HTR-8/SVneo (cell line): ENCODE measurements around the gene GFOD1.
A peak's percentile ranks its signal among the peaks of the same experiment; 100 is the strongest.
"Not testable (repeated sequence)": the region's sequence is repeated elsewhere in the genome, so short reads cannot be mapped to it uniquely, and the experiment has no call there.

Experiments used
- DNase-seq: peaks from one replicate; pipeline ENCODE4 v3.0.0; 2011; ENCODE audit warnings: low spot score, mixed read lengths; ENCODE audit not compliant: insufficient read length
- FAIRE-seq: peaks from 2 replicates; lab custom pipeline; 2011; peaks lifted over from hg19 to GRCh38; lab: Jason Lieb, UNC

The GFOD1 gene

GRCh38 chr6:13468839-13469238, 18.6 kb downstream of the GFOD1 start:
- FAIRE-seq: no peak
- no peak for DNase-seq

DNA sequence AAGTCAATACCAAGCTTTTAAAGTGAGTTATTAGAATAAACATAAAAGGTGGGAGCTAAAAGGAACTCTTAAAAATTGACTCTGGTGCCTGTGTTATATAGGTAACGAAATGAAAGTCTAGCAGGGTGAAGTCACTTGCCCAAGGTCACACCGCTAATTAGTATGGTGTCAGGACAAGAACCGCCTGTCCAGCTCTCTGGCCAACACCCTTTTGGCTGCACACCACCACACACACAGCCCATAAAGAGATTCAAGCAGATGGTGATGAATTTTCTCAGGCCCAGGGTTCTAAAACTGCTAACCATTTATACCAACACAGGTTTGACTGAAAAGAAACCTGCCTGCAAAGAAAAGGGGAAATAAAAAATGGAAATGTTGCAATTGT, 20.2 kb downstream of the GFOD1 start:
- FAIRE-seq (no peak), DNase-seq (no peak)

DNA sequence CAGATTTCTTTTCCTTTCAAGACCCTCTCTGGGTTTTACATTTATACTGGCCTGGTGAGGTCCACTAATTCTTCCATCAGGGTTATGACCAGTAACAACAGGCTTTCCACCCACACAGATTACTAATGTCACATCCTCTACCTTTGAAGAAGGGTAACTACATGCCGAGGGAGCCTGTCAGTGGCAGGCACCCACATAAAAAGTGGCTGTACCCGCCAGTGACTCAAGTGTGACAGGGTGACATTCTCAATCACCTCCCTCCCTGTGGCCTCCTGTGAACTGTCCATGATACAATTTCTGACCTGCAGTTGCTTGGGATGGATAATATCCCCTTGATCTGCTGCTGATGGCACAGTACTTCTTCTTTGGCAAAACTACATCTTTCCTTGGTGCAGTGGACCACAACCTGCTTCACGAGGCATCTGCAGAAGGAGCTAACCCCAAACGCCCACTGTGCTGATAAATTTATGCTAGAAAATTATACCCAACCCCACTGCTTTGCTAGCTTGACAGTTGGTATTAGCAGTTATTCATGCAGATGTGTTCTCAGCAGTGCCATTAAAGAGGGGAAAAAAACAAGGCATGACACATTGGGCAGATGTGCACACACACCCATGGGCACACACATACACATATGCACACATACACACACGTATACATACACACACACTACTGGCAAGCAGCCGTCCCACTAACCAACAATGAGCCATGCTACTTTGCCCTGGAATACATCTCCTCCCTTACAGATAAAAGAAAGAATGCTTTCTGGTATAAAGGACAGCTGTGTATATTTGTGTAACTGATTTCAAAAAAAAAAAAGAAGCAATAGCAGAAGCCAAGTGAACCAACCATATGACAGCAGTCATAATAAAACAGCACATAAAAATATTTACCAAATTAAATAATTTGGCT, 20.8 kb downstream of the GFOD1 start:
- FAIRE-seq (no peak), DNase-seq (no peak)

GRCh38 chr6:13465734-13466133, 21.7 kb downstream of the GFOD1 start:
- DNase-seq (no peak), FAIRE-seq (no peak)

DNA sequence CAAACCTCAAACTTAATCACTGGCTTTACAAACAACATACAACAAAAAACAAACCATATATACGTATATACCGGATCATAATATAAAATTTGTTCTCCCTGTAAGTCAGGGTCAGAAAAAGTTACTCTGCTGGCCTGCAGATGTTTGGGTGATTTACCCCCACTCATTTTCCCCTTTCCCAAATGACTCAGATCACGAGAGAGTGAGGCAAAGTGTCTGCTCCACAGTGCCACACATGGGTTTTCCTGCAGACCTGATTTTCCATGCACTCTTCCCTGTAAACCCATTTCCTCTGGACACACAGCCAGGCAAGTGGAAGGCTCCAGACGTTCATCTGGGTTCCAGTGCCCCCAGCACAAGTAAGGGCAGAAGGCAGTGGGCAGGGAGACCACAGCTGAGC, 23.5 kb downstream of the GFOD1 start:
- DNase-seq (no peak), FAIRE-seq (no peak)

DNA sequence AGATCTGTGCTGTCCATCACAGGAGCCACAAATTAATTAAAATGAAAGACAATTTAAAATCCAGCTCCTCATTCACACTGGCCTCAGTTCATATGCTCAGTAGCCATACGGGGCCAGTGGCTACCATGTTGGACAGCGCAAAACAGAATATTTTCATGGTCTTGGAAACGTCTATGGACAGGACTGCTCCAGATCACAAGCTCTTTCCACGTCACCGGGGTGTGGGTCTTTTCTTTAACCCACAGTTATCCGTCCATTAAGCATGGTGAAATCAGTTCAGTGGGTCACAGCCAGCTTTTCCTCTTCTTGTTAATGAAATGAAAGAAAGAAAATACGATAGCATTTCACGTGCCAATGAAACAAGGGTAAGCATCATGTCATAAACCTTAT, 24.1 kb downstream of the GFOD1 start:
- no peak for DNase-seq
- no peak for FAIRE-seq

DNA sequence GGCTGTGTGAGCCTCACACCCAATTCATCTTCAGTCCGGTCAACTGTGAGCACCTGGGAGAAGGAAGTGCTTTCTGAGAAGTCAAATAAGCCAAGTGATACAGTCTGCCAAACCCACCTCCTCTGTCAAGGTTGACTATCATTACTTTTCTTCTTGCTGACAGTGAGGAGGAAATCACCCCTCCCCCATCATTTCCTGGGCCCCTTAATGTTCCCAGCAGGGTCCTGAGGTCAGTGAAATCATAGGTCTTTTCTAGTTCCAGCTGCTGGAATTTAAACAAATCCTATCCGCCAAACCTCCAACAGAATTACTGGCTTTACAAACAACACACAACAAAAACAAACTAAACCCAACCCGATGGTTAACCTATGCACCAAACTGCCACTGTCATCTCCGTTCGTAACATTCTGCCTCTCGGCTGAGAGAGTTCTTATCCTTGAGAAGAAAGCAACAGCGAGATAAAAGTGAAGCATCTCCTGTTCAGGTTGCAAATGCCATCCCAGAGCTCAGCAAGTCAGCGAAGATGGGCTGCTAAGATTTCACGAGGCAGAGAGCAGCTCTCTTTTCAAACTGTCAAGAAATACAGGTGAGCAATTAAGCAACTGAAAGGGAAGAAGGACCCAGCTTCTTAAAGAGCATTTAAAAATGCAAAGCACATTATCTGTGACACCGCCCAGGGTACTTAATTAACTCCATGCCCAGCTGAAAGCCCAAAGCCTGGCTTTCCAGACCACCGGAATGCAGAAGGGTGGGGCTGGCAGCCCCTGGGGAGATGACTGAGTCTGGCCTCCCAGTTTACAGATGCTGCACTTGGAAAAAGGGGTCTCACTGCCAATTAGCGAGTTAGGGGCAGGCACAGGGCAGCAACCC, 24.7 kb downstream of the GFOD1 start:
- FAIRE-seq (no peak), DNase-seq (no peak)

GRCh38 chr6:13461805-13462204, 25.6 kb downstream of the GFOD1 start:
- no peak for DNase-seq
- no peak for FAIRE-seq

DNA sequence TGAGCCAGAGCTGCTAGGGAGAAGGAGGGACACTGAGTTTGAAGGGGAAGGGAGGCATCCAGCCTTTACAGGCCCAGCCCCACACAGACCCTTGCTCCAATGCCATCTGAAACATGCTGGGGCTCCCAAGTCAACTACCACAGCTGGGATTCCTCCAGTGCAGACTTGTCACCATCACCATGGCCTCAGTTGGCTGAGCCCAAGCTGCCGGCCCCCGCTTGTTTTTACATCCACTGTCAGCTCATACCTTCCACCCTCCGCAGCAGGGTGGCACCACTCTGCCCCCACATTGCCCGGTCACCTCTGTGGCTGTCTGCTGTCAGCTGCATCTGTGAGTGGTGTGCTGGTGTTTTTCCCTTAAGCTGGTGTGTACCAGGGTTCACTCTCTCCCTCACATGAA, 26.1 kb downstream of the GFOD1 start:
- no peak for FAIRE-seq
- no peak for DNase-seq

GRCh38 chr6:13460289-13460688, 27.1 kb downstream of the GFOD1 start:
- FAIRE-seq, DNase-seq: not testable (repeated sequence)

GRCh38 chr6:13457577-13457976, 29.8 kb downstream of the GFOD1 start:
- DNase-seq: no peak
- FAIRE-seq: no peak

DNA sequence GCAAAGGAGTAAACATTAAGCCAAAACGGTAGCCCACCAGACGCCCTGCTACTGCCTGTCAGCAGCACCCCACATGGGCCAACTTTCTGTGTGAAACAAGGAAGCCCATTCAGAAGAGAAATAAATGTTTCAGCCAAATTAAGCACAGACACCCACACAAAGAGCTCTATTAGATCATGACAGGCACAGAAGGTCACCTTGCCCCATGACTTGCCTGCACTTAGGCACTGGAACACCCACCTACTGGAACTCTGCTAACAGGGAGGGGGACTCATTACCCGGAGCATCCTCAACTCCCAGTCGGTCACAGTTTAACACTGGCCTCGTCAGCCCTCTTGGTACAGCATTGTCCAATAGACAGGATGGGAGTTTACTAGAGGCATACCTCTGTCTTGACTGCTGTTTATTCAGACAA, 31.8 kb downstream of the GFOD1 start:
- FAIRE-seq (no peak), DNase-seq (no peak)

- FAIRE-seq (peak; percentile 16), DNase-seq (no peak)
These were observed 32.8 kb downstream of the GFOD1 start for GRCh38 chr6:13454286-13455221.

DNA sequence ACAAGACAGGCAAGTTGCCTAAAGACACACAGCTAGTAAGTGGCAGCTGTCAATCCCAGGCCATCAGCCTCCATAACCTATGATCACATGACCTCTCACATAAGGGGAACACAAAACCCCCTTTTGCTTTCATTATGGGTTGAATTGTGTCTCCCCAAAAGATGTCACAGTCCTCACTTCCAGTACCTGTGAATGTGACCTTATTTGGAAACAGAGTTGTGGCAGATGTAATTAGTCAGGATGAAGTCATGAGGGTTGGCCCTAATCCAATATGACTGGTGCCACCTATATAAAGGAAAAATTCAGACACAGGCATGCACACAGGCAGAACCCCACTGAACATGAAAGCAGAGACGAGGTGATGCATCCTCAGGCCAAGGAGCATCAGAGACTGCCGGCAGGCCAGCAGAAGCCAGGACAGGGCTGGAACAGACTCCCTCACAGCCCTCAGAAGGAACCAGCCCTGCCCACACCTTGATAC, 33.6 kb downstream of the GFOD1 start:
- DNase-seq: no peak
- FAIRE-seq: no peak

- DNase-seq (no peak), FAIRE-seq (no peak)
These were observed 34.2 kb downstream of the GFOD1 start for GRCh38 chr6:13453153-13453552.

- FAIRE-seq (no peak), DNase-seq (no peak)
These were observed 34.9 kb downstream of the GFOD1 start for GRCh38 chr6:13452346-13453117.

DNA sequence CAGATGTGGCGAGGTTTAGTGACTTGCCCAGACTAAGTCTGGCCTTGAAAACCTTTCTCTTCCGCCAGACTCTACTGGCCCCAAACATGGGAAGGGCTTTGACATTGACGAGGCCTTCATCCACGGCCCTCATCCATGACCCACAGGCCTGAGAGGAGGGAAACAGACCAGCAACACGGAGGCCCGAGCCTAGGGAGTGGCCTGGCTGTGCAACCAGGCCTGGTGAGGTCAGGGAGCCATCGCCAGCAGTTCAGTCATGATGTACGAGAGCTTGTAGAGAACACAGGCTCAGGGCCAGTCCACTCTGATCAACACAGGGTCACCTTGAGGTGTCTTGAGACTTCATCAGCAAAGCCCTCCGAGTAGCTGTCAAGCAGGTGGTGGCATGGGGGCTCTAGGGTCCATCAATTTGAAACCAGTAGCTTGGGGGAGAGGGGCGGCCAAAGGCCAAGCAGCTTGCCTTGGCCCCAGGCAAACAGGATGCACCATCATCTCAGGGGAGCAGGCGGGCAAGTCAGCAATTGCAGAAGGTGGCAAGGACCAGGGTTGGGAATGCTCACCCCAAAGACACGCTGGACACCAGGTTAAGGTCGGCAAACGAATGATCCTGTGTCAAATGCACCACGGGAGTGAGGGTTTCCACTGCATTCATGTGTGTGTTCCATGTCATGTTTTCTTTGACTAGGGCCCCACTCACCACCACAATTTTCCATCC, 36.1 kb downstream of the GFOD1 start:
- no peak for FAIRE-seq
- no peak for DNase-seq

- DNase-seq (no peak), FAIRE-seq (no peak)
These were observed 36.8 kb downstream of the GFOD1 start for GRCh38 chr6:13450628-13451027.
